ENCODE data around the gene PILRB.
"Not testable (repeated sequence)": the region's sequence is repeated elsewhere in the genome, so short reads cannot be mapped to it uniquely, and the experiment has no call there.

Gene PILRB

GRCh38 chr7:100358857-100359212 is 918 bp downstream of the PILRB start:
- no peaks in the 10 kb centered on the region for H3K4me1 ChIP-seq (ENCODE audit: insufficient read depth, low read length)
- no peak overlapping the region for H3K27ac ChIP-seq (ENCODE audit: low read depth, low read length)
- H3K27me3 ChIP-seq (ENCODE audit: control insufficient read depth in 1 of 2, insufficient read depth in 2 of 2, low read length in 2 of 2) = no peaks in the 10 kb centered on the region
- H3K9ac ChIP-seq (ENCODE audit: low read length) = no peak overlapping the region
- H3K36me3 ChIP-seq (ENCODE audit: insufficient read depth, low read length) = peaks cover 72% of the 10 kb centered on the region
- H3K4me3 ChIP-seq (ENCODE audit: low read depth in 1 of 2, low read length in 2 of 2) = no peak overlapping the region
- H3K9me3 ChIP-seq (ENCODE audit: low read length) = no peaks in the 10 kb centered on the region

DNA sequence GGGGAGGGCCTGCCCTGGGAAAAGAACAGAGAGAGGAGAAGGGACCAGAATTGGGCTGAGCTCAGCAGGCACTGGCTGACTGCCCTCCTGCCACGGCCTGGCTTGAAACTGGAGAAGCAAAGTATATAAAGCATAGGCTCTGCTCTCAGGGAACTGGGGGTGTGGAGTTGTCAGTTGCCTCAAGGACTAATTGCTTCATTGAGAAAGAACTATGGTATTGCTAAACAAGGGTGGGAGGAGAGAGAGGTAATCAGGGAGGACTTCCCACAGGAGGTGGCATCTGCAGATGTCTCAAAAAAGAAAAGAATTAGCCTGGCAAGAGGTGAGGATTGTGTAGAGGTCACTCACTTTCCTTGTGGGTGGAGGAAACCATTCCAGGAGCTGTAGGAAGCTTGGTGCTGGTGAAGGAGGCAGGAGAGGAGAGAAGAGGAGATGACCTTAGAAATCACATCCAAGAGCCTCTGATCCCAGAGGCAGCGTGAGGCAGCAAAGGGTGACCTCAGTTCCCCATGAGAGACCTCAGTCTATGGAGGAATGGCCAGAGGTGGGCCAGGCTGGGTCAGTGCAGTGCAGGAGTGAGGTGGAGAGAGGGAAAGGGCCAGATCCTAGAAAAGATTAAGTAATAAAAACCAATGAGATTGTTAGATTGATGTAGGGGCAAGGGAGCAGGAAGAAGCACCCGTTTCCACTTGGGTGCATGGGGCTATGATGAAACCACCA is 2.4 kb downstream of the PILRB start:
- Histone ChIP-seq H3K9ac (ENCODE audit: low read length) (no peak overlapping the region), H3K9me3 (ENCODE audit: low read length) (no peaks in the 10 kb centered on the region), H3K27ac (ENCODE audit: low read depth, low read length) (no peak overlapping the region), H3K36me3 (ENCODE audit: insufficient read depth, low read length) (peaks cover 64% of the 10 kb centered on the region), H3K4me1 (ENCODE audit: insufficient read depth, low read length) (no peaks in the 10 kb centered on the region), H3K4me3 (ENCODE audit: low read depth in 1 of 2, low read length in 2 of 2) (no peak overlapping the region), H3K27me3 (ENCODE audit: control insufficient read depth in 1 of 2, insufficient read depth in 2 of 2, low read length in 2 of 2) (no peaks in the 10 kb centered on the region)

- no peak overlapping the region for H3K9ac ChIP-seq (ENCODE audit: low read length)
- H3K27me3 ChIP-seq (ENCODE audit: control insufficient read depth in 1 of 2, insufficient read depth in 2 of 2, low read length in 2 of 2) = no peaks in the 10 kb centered on the region
- no peaks in the 10 kb centered on the region for H3K4me1 ChIP-seq (ENCODE audit: insufficient read depth, low read length)
- no peak overlapping the region for H3K27ac ChIP-seq (ENCODE audit: low read depth, low read length)
- H3K9me3 ChIP-seq (ENCODE audit: low read length) = no peaks in the 10 kb centered on the region
- H3K4me3 ChIP-seq (ENCODE audit: low read depth in 1 of 2, low read length in 2 of 2) = no peak overlapping the region
- H3K36me3 ChIP-seq (ENCODE audit: insufficient read depth, low read length) = peaks cover 43% of the 10 kb centered on the region
Observed at GRCh38 chr7:100363098-100363497, 5.2 kb downstream of the PILRB start.

DNA sequence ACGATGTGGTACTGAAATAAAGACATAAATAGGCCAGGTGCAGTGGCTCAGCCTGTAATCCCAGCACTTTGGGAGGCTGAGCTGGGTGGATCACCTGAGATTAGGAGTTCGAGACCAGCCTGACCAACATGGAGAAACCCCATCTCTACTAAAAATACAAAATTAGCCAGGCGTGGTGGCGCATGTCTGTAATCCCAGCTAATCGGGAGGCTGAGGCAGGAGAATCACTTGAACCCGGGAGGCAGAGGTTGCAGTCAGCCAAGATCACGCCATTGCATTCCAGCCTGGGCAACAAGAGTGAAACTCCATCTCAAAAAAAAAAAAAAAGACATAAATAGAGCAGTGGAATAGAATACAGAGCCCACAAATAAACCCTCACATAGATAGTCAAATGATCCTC is 5.9 kb downstream of the PILRB start:
- not testable (repeated sequence) for H3K9me3 ChIP-seq (ENCODE audit: low read length); H3K4me1 ChIP-seq (ENCODE audit: insufficient read depth, low read length); H3K4me3 ChIP-seq (ENCODE audit: low read depth in 1 of 2, low read length in 2 of 2); H3K27ac ChIP-seq (ENCODE audit: low read depth, low read length); H3K9ac ChIP-seq (ENCODE audit: low read length); H3K27me3 ChIP-seq (ENCODE audit: control insufficient read depth in 1 of 2, insufficient read depth in 2 of 2, low read length in 2 of 2)
- peaks cover 39% of the 10 kb centered on the region for H3K36me3 ChIP-seq (ENCODE audit: insufficient read depth, low read length)

- no peaks in the 10 kb centered on the region for H3K9me3 ChIP-seq (ENCODE audit: low read length)
- peaks cover 33% of the 10 kb centered on the region for H3K36me3 ChIP-seq (ENCODE audit: insufficient read depth, low read length)
- no peak overlapping the region for H3K27ac ChIP-seq (ENCODE audit: low read depth, low read length)
- H3K4me1 ChIP-seq (ENCODE audit: insufficient read depth, low read length) = no peaks in the 10 kb centered on the region
- H3K4me3 ChIP-seq (ENCODE audit: low read depth in 1 of 2, low read length in 2 of 2) = no peak overlapping the region
- no peaks in the 10 kb centered on the region for H3K27me3 ChIP-seq (ENCODE audit: control insufficient read depth in 1 of 2, insufficient read depth in 2 of 2, low read length in 2 of 2)
- no peak overlapping the region for H3K9ac ChIP-seq (ENCODE audit: low read length)
Observed at GRCh38 chr7:100364480-100364879, 6.6 kb downstream of the PILRB start.

DNA sequence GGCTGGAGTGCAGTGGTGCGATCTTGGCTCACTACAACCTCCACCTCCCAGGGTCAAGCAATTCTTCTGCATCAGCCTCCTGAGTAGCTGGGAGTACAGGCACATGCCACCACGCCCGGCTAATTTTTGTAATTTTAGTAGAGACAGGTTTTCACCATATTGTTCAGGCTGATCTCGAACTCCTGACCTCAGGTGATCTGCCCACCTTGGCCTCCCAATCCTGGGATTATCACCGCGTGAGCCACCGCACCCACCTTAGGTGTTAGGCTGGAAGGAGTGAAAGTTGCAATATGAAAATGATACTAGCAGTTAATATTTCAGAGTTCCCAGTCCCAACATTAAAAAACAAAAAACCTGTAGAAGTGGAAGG is 8.1 kb downstream of the PILRB start:
- not testable (repeated sequence) for H3K9ac ChIP-seq (ENCODE audit: low read length); H3K27ac ChIP-seq (ENCODE audit: low read depth, low read length); H3K9me3 ChIP-seq (ENCODE audit: low read length); H3K27me3 ChIP-seq (ENCODE audit: control insufficient read depth in 1 of 2, insufficient read depth in 2 of 2, low read length in 2 of 2); H3K4me1 ChIP-seq (ENCODE audit: insufficient read depth, low read length); H3K4me3 ChIP-seq (ENCODE audit: low read depth in 1 of 2, low read length in 2 of 2)
- H3K36me3 ChIP-seq (ENCODE audit: insufficient read depth, low read length) = peaks cover 20% of the 10 kb centered on the region

- Histone ChIP-seq H3K27ac (ENCODE audit: low read depth, low read length) (no peak overlapping the region), H3K4me3 (ENCODE audit: low read depth in 1 of 2, low read length in 2 of 2) (no peak overlapping the region), H3K9ac (ENCODE audit: low read length) (no peak overlapping the region), H3K36me3 (ENCODE audit: insufficient read depth, low read length) (peaks cover 20% of the 10 kb centered on the region), H3K4me1 (ENCODE audit: insufficient read depth, low read length) (no peaks in the 10 kb centered on the region), H3K9me3 (ENCODE audit: low read length) (no peaks in the 10 kb centered on the region), H3K27me3 (ENCODE audit: control insufficient read depth in 1 of 2, insufficient read depth in 2 of 2, low read length in 2 of 2) (no peaks in the 10 kb centered on the region)
Observed at GRCh38 chr7:100366411-100367250, 8.7 kb downstream of the PILRB start.

DNA sequence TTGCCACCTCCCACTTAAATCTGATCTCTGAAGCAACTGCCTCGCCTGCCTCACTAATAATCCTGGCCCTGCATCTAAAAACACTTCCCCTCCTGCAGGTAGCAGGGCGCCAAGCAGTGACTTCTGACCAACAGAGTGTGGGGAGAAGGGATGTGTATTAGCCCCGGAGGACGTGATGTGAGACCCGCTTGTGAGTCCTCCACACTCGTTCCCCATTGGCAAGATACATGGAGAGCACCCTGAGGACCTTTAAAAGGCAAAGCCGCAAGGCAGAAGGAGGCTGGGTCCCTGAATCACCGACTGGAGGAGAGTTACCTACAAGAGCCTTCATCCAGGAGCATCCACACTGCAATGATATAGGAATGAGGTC is 9.3 kb downstream of the PILRB start:
- no peak overlapping the region for H3K4me3 ChIP-seq (ENCODE audit: low read depth in 1 of 2, low read length in 2 of 2)
- H3K9me3 ChIP-seq (ENCODE audit: low read length) = no peaks in the 10 kb centered on the region
- no peaks in the 10 kb centered on the region for H3K27me3 ChIP-seq (ENCODE audit: control insufficient read depth in 1 of 2, insufficient read depth in 2 of 2, low read length in 2 of 2)
- no peak overlapping the region for H3K9ac ChIP-seq (ENCODE audit: low read length)
- no peak overlapping the region for H3K27ac ChIP-seq (ENCODE audit: low read depth, low read length)
- peaks cover 17% of the 10 kb centered on the region for H3K36me3 ChIP-seq (ENCODE audit: insufficient read depth, low read length)
- no peaks in the 10 kb centered on the region for H3K4me1 ChIP-seq (ENCODE audit: insufficient read depth, low read length)

GRCh38 chr7:100367676-100368613 is 10.0 kb downstream of the PILRB start:
- Histone ChIP-seq H3K27ac (ENCODE audit: low read depth, low read length) (no peak overlapping the region), H3K27me3 (ENCODE audit: control insufficient read depth in 1 of 2, insufficient read depth in 2 of 2, low read length in 2 of 2) (no peaks in the 10 kb centered on the region), H3K4me1 (ENCODE audit: insufficient read depth, low read length) (no peaks in the 10 kb centered on the region), H3K9me3 (ENCODE audit: low read length) (no peaks in the 10 kb centered on the region), H3K36me3 (ENCODE audit: insufficient read depth, low read length) (peaks cover 10% of the 10 kb centered on the region), H3K9ac (ENCODE audit: low read length) (no peak overlapping the region), H3K4me3 (ENCODE audit: low read depth in 1 of 2, low read length in 2 of 2) (no peak overlapping the region)

GRCh38 chr7:100369105-100369504 is 11.2 kb downstream of the PILRB start:
- peak overlapping the region; percentile 14 for H3K27ac ChIP-seq (ENCODE audit: low read depth, low read length)
- no peak overlapping the region for H3K9ac ChIP-seq (ENCODE audit: low read length)
- H3K27me3 ChIP-seq (ENCODE audit: control insufficient read depth in 1 of 2, insufficient read depth in 2 of 2, low read length in 2 of 2) = no peaks in the 10 kb centered on the region
- H3K4me1 ChIP-seq (ENCODE audit: insufficient read depth, low read length) = no peaks in the 10 kb centered on the region
- H3K36me3 ChIP-seq (ENCODE audit: insufficient read depth, low read length) = peaks cover 9% of the 10 kb centered on the region
- H3K9me3 ChIP-seq (ENCODE audit: low read length) = no peaks in the 10 kb centered on the region
- H3K4me3 ChIP-seq (ENCODE audit: low read depth in 1 of 2, low read length in 2 of 2) = no peak overlapping the region

DNA sequence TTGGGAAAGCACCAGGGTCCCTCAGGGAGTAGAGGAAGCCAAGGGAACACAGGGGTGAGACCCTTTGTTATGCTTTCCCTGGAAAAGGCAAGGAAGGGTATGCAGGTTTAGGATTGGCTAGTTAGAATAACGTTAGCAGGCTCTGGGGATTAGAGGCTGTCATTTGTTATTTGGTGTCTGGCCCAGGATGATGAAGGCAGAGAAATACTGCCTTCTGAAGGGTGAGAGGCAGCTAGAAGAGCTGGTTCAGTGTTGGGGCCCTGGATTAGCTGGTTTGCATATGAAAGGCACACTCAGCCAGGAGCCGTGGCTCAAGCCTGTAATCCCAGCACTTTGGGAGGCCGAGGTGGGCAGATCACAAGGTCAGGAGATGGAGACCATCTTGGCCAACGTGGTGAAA is 12.4 kb downstream of the PILRB start:
- Histone ChIP-seq H3K27ac (ENCODE audit: low read depth, low read length) (no peak overlapping the region), H3K9ac (ENCODE audit: low read length) (no peak overlapping the region), H3K36me3 (ENCODE audit: insufficient read depth, low read length) (peaks cover 4% of the 10 kb centered on the region), H3K4me1 (ENCODE audit: insufficient read depth, low read length) (no peaks in the 10 kb centered on the region), H3K27me3 (ENCODE audit: control insufficient read depth in 1 of 2, insufficient read depth in 2 of 2, low read length in 2 of 2) (no peaks in the 10 kb centered on the region), H3K9me3 (ENCODE audit: low read length) (no peaks in the 10 kb centered on the region), H3K4me3 (ENCODE audit: low read depth in 1 of 2, low read length in 2 of 2) (no peak overlapping the region)

Data from muscle layer of colon (tissue), 2 donors.